WTC11 (cell line): ENCODE results near the gene UPF1.

Experiments used
- SP1 ChIP-seq: sonication (generic); formaldehyde crosslinking; conservative IDR thresholded peaks from 2 replicates; pipeline ENCODE4 v1.8.1; 2022; ENCODE audit warnings: missing genetic modification reagents
- TF ChIP-seq, protein P1 (sequence below): sonication (generic); formaldehyde crosslinking; IDR thresholded peaks from 2 replicates; pipeline ENCODE4 v1.8.1; 2022; ENCODE audit warnings: low read depth, missing genetic modification reagents, borderline replicate concordance

DNA sequence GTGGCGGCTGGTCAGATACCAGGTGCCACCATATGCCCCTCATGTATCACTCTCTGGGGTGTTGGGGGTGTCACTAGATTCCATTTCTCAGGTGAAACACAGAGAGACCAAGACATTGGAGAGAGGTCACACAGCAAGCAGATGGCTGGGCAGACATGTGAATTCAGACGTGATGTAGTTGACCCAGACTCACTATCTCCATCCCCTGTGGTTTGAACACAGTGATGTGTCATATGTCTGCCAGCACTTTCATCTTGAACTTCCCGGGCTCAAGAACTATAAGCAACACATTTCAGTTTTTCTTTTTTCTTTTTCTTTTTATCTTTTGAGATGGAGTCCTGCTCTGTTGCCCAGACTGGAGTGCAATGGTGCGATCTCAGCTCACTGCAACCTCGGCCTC is 16.1 kb upstream of the UPF1 start:
- TF ChIP-seq, protein P1, sequence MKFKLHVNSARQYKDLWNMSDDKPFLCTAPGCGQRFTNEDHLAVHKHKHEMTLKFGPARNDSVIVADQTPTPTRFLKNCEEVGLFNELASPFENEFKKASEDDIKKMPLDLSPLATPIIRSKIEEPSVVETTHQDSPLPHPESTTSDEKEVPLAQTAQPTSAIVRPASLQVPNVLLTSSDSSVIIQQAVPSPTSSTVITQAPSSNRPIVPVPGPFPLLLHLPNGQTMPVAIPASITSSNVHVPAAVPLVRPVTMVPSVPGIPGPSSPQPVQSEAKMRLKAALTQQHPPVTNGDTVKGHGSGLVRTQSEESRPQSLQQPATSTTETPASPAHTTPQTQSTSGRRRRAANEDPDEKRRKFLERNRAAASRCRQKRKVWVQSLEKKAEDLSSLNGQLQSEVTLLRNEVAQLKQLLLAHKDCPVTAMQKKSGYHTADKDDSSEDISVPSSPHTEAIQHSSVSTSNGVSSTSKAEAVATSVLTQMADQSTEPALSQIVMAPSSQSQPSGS (CRISPR knock-in tag): no peak
- TF ChIP-seq SP1 (CRISPR knock-in tag): no peak
